SK-N-SH treated with all-trans-retinoic acid at 6 μM for 48 hours (cell line): ENCODE measurements around the gene MAP3K15.

Source experiments
- ATAC-seq: fragments of 200-7000 bp; cut with Tn5 transposase; 3 replicates; pipeline ENCODE4 v1.9.1; 2020; ENCODE audit warnings: mild to moderate bottlenecking, moderate library complexity
- ARNTL ChIP-seq: fragments of 450-650 bp; formaldehyde crosslinking; IDR thresholded peaks from 2 replicates; pipeline ENCODE4 v1.5.0; 2020; ENCODE audit warnings: low read depth, mild to moderate bottlenecking, moderate library complexity, borderline replicate concordance
- BACH2 ChIP-seq: fragments of 250-450 bp; sonication (Bioruptor Pico); IDR thresholded peaks from 2 replicates; pipeline ENCODE4 v1.9.0; 2021; ENCODE audit warnings: mild to moderate bottlenecking, borderline replicate concordance
- CREB5 ChIP-seq: fragments of 250-450 bp; sonication (Bioruptor Pico); IDR thresholded peaks from 2 replicates; pipeline ENCODE4 v1.5.1; 2020; ENCODE audit warnings: low read depth, mild to moderate bottlenecking, moderate library complexity
- CSDC2 ChIP-seq: fragments of 250-450 bp; sonication (Bioruptor Pico); IDR thresholded peaks from 2 replicates; pipeline ENCODE4 v1.5.0; 2020; ENCODE audit warnings: mild to moderate bottlenecking, moderate library complexity
- CSRNP3 ChIP-seq: fragments of 250-450 bp; sonication (Bioruptor Pico); IDR thresholded peaks from 2 replicates; pipeline ENCODE4 v1.5.1; 2021; ENCODE audit warnings: mild to moderate bottlenecking, moderate library complexity
- ESRRG ChIP-seq: fragments of 250-450 bp; sonication (Bioruptor Pico); IDR thresholded peaks from 2 replicates; pipeline ENCODE4 v1.6.1; 2021; ENCODE audit warnings: mild to moderate bottlenecking
- GLIS3 ChIP-seq: fragments of 250-450 bp; sonication (Bioruptor Pico); IDR thresholded peaks from 2 replicates; pipeline ENCODE4 v1.5.0; 2020; ENCODE audit warnings: mild to moderate bottlenecking, moderate library complexity
- ISL1 ChIP-seq: fragments of 250-450 bp; sonication (Bioruptor Pico); IDR thresholded peaks from 2 replicates; pipeline ENCODE4 v2.1.2; 2022; ENCODE audit warnings: mild to moderate bottlenecking, moderate library complexity
- OSR1 ChIP-seq: fragments of 250-450 bp; sonication (Bioruptor Pico); IDR thresholded peaks from 2 replicates; pipeline ENCODE4 v1.8.0; 2022; ENCODE audit warnings: moderate library complexity, mild to moderate bottlenecking, inconsistent platforms
- PATZ1 ChIP-seq: fragments of 250-450 bp; sonication (Bioruptor Pico); IDR thresholded peaks from 2 replicates; pipeline ENCODE4 v1.8.0; 2020; ENCODE audit warnings: mild to moderate bottlenecking, moderate library complexity, borderline replicate concordance
- POU6F1 ChIP-seq: fragments of 250-450 bp; sonication (Bioruptor Pico); IDR thresholded peaks from 2 replicates; pipeline ENCODE4 v1.8.0; 2021; ENCODE audit warnings: low read depth, mild to moderate bottlenecking, moderate library complexity, borderline replicate concordance
- PPARA ChIP-seq: fragments of 250-450 bp; sonication (Bioruptor Pico); IDR thresholded peaks from 2 replicates; pipeline ENCODE4 v1.5.0; 2020; ENCODE audit warnings: mild to moderate bottlenecking, borderline replicate concordance
- RARB ChIP-seq: fragments of 250-450 bp; sonication (Bioruptor Pico); IDR thresholded peaks from 2 replicates; pipeline ENCODE4 v1.8.0; 2021; ENCODE audit warnings: mild to moderate bottlenecking, moderate library complexity
- SNAI2 ChIP-seq: fragments of 250-450 bp; sonication (Bioruptor Pico); IDR thresholded peaks from 2 replicates; pipeline ENCODE4 v1.5.0; 2020; ENCODE audit warnings: mild to moderate bottlenecking, moderate library complexity
- TCF4 ChIP-seq: fragments of 250-450 bp; sonication (Bioruptor Pico); IDR thresholded peaks from 2 replicates; pipeline ENCODE4 v1.8.0; 2021; ENCODE audit warnings: mild to moderate bottlenecking, moderate library complexity, borderline replicate concordance
- TOX ChIP-seq: fragments of 250-450 bp; sonication (Bioruptor Pico); IDR thresholded peaks from 2 replicates; pipeline ENCODE4 v1.8.0; 2021; ENCODE audit warnings: mild to moderate bottlenecking, moderate library complexity, borderline replicate concordance
- TSHZ2 ChIP-seq: fragments of 250-450 bp; sonication (Bioruptor Pico); IDR thresholded peaks from 2 replicates; pipeline ENCODE4 v1.5.0; 2020; ENCODE audit warnings: mild to moderate bottlenecking, moderate library complexity
- ZC3H10 ChIP-seq: fragments of 250-450 bp; sonication (Bioruptor Pico); IDR thresholded peaks from 2 replicates; pipeline ENCODE4 v1.5.1; 2021; ENCODE audit warnings: mild to moderate bottlenecking, moderate library complexity
- ZFP3 ChIP-seq: fragments of 250-450 bp; sonication (Bioruptor Pico); IDR thresholded peaks from 2 replicates; pipeline ENCODE4 v1.5.0; 2020; ENCODE audit warnings: mild to moderate bottlenecking, moderate library complexity
- ZFP30 ChIP-seq: fragments of 450-650 bp; formaldehyde crosslinking; IDR thresholded peaks from 2 replicates; pipeline ENCODE4 v1.5.0; 2022; ENCODE audit warnings: mild to moderate bottlenecking, moderate library complexity
- ZNF565 ChIP-seq: fragments of 450-650 bp; formaldehyde crosslinking; conservative IDR thresholded peaks from 2 replicates; pipeline ENCODE4 v1.5.0; 2020; ENCODE audit warnings: low read depth, mild to moderate bottlenecking, moderate library complexity
- ZNF70 ChIP-seq: fragments of 450-650 bp; formaldehyde crosslinking; IDR thresholded peaks from 2 replicates; pipeline ENCODE4 v1.5.0; 2020; ENCODE audit warnings: mild to moderate bottlenecking, moderate library complexity
- ZNF8 ChIP-seq: fragments of 450-650 bp; formaldehyde crosslinking; IDR thresholded peaks from 2 replicates; pipeline ENCODE4 v1.5.0; 2020; ENCODE audit warnings: mild to moderate bottlenecking, moderate library complexity

MAP3K15 gene

GRCh38 chrX:19375546-19375945 is 139.8 kb downstream of the MAP3K15 start:
- TF ChIP-seq ESRRG (CRISPR knock-in tag) (no peak), TOX (CRISPR knock-in tag) (no peak), SNAI2 (no peak), CSDC2 (no peak), ZC3H10 (CRISPR knock-in tag) (no peak), TCF4 (CRISPR knock-in tag) (no peak)
- no peak for ATAC-seq

- no peak for ATAC-seq
- TF ChIP-seq ZC3H10 (CRISPR knock-in tag), result no peak
- TF ChIP-seq PATZ1 (CRISPR knock-in tag), result no peak
- TF ChIP-seq CREB5, result no peak
- TF ChIP-seq ESRRG (CRISPR knock-in tag), result no peak
- TF ChIP-seq TSHZ2 (CRISPR knock-in tag), result no peak
- no peak for TF ChIP-seq TOX (CRISPR knock-in tag)
- no peak for TF ChIP-seq PPARA (CRISPR knock-in tag)
- no peak for TF ChIP-seq ZNF565 (CRISPR knock-in tag)
- TF ChIP-seq ISL1 (CRISPR knock-in tag), result no peak
- no peak for TF ChIP-seq OSR1 (CRISPR knock-in tag)
- TF ChIP-seq ARNTL (CRISPR knock-in tag), result no peak
- no peak for TF ChIP-seq SNAI2
- no peak for TF ChIP-seq CSDC2
- no peak for TF ChIP-seq ZFP3
- TF ChIP-seq ZNF70 (CRISPR knock-in tag), result no peak
- TF ChIP-seq GLIS3 (CRISPR knock-in tag), result no peak
- TF ChIP-seq BACH2 (CRISPR knock-in tag), result no peak
These were observed 141.9 kb downstream of the MAP3K15 start for GRCh38 chrX:19373351-19373891.

- ATAC-seq, result peak; percentile 60
- TF ChIP-seq ZNF8 (CRISPR knock-in tag) (no peak), CREB5 (no peak), ZFP30 (CRISPR knock-in tag) (no peak), ZC3H10 (CRISPR knock-in tag) (no peak), POU6F1 (CRISPR knock-in tag) (no peak), CSRNP3 (CRISPR knock-in tag) (no peak), TOX (CRISPR knock-in tag) (no peak), CSDC2 (no peak), ISL1 (CRISPR knock-in tag) (no peak), OSR1 (CRISPR knock-in tag) (no peak), ZNF565 (CRISPR knock-in tag) (no peak), ARNTL (CRISPR knock-in tag) (no peak), SNAI2 (no peak), GLIS3 (CRISPR knock-in tag) (no peak), PPARA (CRISPR knock-in tag) (no peak), RARB (CRISPR knock-in tag) (no peak), BACH2 (CRISPR knock-in tag) (no peak), ESRRG (CRISPR knock-in tag) (no peak), TCF4 (CRISPR knock-in tag) (no peak)
These were observed 142.6 kb downstream of the MAP3K15 start for GRCh38 chrX:19372547-19373331.
